ENCODE data around the gene ANKDD1B.

- no peak for TF ChIP-seq CTCF (conservative IDR thresholded peaks at IDR 0.05; ENCODE audit: low read depth in 2 of 2)
- no peak for TF ChIP-seq EZH2 (IDR thresholded peaks at IDR 0.05; ENCODE audit: low read depth, unreplicated experiment)
- TF ChIP-seq ZNF114 (CRISPR knock-in tag; IDR thresholded peaks at IDR 0.05): no peak
- no peak for TF ChIP-seq JUNB (IDR thresholded peaks at IDR 0.05; ENCODE audit: unreplicated experiment)
- TF ChIP-seq EZH2phosphoT487 (IDR thresholded peaks at IDR 0.05; ENCODE audit: unreplicated experiment): no peak
Observed at GRCh38 chr5:75639535-75640311, 28.5 kb downstream of the ANKDD1B start.

All from GM23338 (cell line).